ENCODE data around the gene CUL4A.
"Not testable (repeated sequence)": the region's sequence is repeated elsewhere in the genome, so short reads cannot be mapped to it uniquely, and the experiment has no call there.

Gene CUL4A

GRCh38 chr13:113209336-113209758, at the start of gene CUL4A:
Gene CUL4A, plus strand, starts transcription at chr13:113209613. Its CDS starts 15 bp downstream, at chr13:113209628.
- peak; percentile 88 for DNase-seq

- no peak for DNase-seq
These were observed 49.7 kb upstream of the CUL4A start for GRCh38 chr13:113159701-113160100.

GRCh38 chr13:113160983-113161382, 48.4 kb upstream of the CUL4A start:
- no peak for DNase-seq

GRCh38 chr13:113161433-113161832, 48.0 kb upstream of the CUL4A start:
- DNase-seq: no peak

- not testable (repeated sequence) for DNase-seq
These were observed 47.4 kb upstream of the CUL4A start for GRCh38 chr13:113161975-113162374.

- no peak for DNase-seq
These were observed 46.4 kb upstream of the CUL4A start for GRCh38 chr13:113162783-113163685.

GRCh38 chr13:113164492-113164891, 44.9 kb upstream of the CUL4A start:
- no peak for DNase-seq

- no peak for DNase-seq
These were observed 43.1 kb upstream of the CUL4A start for GRCh38 chr13:113166266-113166665.

- DNase-seq: no peak
These were observed 42.7 kb upstream of the CUL4A start for GRCh38 chr13:113166681-113167080.

- DNase-seq: no peak
These were observed 42.3 kb upstream of the CUL4A start for GRCh38 chr13:113167155-113167554.

- no peak for DNase-seq
These were observed 41.8 kb upstream of the CUL4A start for GRCh38 chr13:113167575-113167974.

- DNase-seq: no peak
These were observed 41.2 kb upstream of the CUL4A start for GRCh38 chr13:113168211-113168610.

GRCh38 chr13:113169277-113170272, 39.8 kb upstream of the CUL4A start:
- no peak for DNase-seq

- DNase-seq: no peak
These were observed 38.9 kb upstream of the CUL4A start for GRCh38 chr13:113170511-113170910.

GRCh38 chr13:113171250-113172125, 37.9 kb upstream of the CUL4A start:
- no peak for DNase-seq

GRCh38 chr13:113172419-113172926, 36.9 kb upstream of the CUL4A start:
- no peak for DNase-seq

GRCh38 chr13:113176280-113176679, 33.1 kb upstream of the CUL4A start:
- DNase-seq: no peak

GRCh38 chr13:113176822-113177221, 32.6 kb upstream of the CUL4A start:
- DNase-seq: no peak

GRCh38 chr13:113178070-113178895, 31.1 kb upstream of the CUL4A start:
- DNase-seq: no peak

GRCh38 chr13:113178896-113179167, 30.6 kb upstream of the CUL4A start:
- no peak for DNase-seq
